Measurements from ENCODE around the gene BFSP1.

DNA sequence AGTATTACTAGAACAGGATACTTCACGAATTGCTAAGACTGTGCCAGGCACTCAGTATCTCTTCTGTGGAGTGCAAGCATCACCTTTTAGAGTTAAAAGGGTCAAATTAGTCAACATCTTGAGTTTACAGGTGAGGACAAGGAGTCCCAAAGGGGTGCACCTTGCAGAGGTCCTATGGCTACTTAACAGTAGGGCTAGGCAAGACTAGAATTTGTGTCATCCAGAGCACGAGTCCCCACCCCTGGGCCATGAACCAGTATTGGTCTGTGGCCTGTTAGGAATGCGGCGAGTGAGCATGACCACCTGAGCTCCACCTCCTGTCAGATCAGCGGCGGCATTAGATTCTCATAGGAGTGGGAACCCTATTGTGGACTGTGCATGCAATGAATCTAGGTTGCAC is 28.2 kb upstream of the BFSP1 start:
- TF ChIP-seq, protein P1, sequence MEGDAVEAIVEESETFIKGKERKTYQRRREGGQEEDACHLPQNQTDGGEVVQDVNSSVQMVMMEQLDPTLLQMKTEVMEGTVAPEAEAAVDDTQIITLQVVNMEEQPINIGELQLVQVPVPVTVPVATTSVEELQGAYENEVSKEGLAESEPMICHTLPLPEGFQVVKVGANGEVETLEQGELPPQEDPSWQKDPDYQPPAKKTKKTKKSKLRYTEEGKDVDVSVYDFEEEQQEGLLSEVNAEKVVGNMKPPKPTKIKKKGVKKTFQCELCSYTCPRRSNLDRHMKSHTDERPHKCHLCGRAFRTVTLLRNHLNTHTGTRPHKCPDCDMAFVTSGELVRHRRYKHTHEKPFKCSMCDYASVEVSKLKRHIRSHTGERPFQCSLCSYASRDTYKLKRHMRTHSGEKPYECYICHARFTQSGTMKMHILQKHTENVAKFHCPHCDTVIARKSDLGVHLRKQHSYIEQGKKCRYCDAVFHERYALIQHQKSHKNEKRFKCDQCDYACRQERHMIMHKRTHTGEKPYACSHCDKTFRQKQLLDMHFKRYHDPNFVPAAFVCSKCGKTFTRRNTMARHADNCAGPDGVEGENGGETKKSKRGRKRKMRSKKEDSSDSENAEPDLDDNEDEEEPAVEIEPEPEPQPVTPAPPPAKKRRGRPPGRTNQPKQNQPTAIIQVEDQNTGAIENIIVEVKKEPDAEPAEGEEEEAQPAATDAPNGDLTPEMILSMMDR (IDR thresholded peaks at IDR 0.05) = no peak
- no peak for TF ChIP-seq ZFX (IDR thresholded peaks at IDR 0.05; ENCODE audit: borderline replicate concordance)

All from 22Rv1 (cell line).